8988T (cell line): ENCODE results near the gene APOB.

Experiments used
- DNase-seq: peaks from one replicate; pipeline ENCODE4 v3.0.0; 2011

APOB gene

GRCh38 chr2:21043744-21044532, at the start of gene APOB:
Gene APOB, minus strand, starts transcription at chr2:21044073. Its CDS starts 128 bp downstream, at chr2:21043945.
- DNase-seq, result no peak

- DNase-seq, result no peak
Measured at GRCh38 chr2:21092308-21092869, 48.5 kb upstream of the APOB start.

DNA sequence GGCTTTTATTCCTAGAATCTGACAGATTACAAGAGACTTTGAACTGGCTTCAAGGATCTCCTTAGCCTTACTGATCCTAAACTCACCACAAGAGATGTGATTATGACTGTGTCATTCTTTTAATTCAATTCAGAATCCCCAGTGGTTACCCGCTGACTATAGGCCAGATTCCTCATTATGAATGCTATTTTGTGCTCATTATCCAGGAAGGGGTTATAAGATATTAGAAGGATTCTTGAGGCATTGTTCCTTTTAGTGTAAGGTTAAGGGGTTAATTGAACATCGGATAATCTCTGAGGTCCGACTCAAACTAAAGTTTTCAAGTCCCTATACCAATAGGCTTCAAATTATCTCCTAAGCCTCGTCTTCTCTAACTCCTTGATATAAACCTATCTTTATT, 40.5 kb upstream of the APOB start:
- DNase-seq, result no peak

GRCh38 chr2:21083482-21083881, 39.6 kb upstream of the APOB start:
- no peak for DNase-seq

DNA sequence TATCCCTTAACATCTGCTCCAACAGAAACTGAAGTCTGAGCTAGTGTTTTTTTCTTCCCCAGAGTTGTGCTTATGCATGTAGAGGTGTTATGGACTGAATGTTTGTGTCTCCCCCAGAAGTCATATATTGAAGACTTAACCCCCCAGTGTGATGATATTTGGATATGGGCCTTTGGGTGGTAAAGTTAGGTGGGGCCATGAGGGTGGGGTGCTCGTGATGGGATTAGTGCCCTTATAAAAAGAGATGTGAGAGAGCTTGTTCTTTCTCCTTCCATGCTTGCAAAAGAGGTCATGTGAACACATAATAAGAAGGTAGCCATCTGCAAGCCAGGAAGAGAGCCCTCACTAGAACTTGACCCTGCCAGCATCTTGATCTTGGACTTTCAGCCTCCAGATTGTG, 34.4 kb upstream of the APOB start:
- DNase-seq, result no peak

DNA sequence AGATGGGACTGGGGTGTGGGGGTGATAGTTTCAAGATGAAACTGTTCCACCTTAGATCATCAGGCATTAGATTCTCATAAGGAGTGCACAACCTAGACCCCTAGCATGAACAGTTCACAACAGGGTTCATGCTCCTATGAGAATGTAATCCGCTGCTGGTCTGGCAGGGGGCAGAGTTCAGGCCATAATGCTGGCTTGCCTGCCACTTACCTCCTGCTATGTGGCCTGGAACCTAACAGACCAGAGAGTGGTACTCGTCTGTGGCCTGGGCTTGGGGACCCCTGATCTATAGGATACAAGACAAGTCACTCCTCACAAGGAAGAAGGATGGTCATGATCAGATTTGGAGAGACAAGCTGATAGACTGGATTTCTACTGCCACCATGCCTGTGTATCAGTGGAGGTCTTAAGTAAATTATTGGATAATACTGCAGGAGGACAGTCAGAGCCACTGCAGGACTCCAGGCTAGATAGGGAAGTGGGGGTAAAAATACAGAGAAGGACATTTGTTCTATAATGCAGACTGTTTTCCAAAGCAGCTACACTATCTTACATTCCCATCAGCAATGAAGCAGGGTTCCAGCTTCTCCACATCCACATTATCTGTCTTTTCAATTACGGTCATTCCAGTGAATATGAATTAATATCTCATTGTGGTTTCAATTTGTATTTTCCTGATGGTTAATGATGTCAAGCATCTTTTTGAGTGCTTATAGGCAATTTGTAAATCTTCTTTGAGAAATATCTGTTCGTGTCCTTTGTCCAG, 28.8 kb upstream of the APOB start:
- no peak for DNase-seq

GRCh38 chr2:21070341-21071257, 26.7 kb upstream of the APOB start:
- no peak for DNase-seq

DNA sequence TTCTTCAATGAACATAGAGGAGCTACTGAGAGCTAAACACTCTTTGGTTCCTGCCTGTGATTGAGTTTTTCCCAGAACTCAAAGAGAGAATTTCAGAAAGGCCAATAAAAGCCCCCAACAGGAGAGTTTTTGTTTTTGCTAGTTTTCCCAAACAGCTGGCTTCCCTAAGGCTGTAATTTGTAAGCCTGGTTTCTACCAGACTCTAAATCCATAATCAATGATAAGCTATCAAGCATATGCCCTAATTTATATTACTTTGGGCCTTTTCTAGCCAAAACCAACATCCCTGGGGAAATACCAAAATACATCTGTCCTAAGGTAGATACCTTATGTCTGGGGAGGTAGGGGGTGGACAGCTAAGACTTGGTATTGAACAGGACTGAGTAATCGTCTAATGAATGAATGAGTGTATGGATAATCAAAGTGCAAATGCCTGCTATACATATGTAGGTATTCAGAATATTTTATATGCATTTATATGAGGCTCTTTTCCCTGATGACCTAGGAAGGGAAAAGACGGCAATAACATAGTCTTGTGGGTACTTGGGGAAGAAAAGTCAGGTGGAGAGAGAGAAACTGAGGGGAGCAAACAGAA, 26.0 kb upstream of the APOB start:
- DNase-seq, result no peak

- DNase-seq, result no peak
Measured at GRCh38 chr2:21067859-21068537, 24.1 kb upstream of the APOB start.

DNA sequence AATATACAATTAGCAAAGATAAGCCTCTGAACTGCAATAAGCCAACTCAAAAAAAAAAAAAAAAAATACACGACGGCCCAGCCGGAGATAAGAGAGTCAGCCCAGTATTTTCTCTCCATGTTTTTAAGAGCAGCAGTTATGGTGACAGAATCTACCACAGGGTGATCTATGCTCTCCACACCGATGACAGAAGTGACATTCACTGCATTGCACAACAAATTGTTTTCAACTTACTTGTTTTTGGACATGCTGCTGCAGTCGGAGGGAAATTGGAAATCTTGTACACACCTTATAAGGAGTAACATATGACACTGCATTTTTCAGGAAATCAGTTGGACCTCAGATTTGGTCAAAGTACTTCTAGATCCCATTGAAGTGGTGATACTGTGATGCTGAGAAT, 23.3 kb upstream of the APOB start:
- DNase-seq, result no peak

DNA sequence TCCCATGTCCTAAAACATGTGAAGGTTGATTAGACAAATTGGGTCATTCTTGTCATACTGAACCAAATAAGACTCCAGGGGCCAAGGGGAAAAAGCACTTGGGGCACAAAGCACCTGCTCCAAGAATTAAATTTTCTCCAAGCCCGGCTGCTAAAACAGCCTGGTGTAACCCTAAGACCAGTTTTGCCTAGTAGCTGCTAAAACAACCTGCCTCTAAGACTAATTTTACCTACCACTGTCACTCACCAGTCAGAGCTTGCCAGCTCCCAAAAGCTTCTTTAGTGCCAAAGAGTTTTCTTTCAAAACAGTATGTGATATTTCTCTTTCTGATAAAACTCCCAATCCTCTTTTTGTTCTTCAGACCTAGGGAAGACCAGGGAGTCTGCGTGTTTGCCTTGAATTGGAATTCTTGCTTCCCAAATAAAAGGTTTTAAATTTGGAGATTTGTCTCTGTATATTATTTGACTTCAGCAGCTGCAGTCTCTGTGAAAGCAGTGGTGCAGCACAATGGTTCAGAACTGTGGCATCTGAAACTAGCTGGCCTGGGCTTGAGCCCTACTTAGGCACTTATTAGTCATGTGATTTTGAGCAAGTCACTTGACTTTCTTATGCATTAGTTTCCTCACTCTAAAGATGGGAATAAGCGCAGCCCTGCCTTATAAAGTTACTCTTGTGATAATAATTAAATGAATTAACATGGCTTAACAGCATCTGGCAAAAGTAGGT, 16.2 kb upstream of the APOB start:
- DNase-seq, result no peak

DNA sequence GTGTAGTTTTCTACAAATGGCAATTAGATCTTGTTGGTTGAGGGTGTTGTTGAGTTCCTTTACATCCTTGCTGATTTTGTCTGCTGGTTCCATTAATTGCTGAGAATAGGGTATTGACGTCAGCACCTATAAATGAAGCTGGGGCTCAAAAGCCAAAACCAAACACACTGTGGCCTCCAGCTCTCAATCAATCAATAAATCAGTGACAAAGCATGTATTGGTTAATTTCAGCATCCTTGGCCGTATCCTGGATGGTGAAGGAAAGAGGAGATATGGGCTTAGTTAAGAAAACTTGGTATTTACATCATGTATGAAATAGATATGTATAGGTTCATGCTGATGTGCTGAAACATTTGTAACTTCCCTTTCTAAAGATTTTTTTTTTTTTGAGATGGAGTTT, 13.2 kb upstream of the APOB start:
- no peak for DNase-seq

DNA sequence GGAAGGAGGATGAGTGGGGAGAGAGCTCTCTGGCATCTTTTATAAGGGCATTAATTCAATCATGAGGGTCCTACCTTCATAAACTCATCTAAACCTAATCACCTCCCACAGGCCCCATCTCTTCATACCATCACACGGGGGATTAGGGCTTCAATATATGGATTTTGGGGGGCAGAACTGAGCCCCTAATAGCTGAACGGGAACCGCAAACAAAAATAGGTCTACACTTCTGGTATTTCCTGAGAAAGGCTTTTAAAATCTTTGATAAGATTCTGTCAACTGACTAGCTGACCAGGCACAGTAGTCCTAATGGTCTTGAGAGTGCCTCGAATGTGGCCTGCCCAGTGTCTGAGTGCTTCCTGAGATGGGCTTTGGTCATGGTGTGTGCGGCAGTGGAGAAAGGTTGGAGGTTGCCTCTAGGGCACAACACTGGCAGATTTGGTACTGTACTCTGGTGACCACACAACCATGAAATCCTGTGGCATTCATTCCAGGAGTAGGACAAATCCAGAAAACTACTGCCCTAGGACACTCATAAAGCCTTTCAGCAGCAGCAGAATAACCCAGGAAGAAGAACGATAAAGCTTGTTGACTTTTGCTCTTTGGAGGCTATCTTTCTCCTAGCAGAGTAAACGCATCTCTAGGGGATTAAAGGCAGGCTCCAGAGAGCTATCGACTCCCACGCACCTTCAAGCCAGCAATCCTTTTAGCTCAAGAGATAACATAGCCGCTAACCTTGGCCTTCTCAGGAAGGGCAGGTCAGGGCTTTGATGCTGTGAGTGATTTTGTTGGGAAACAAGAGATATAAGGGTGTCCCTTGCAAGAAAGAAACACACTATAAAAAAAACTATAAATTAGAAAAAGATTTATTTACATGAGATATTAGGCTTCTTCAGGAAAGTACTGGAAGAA, 12.3 kb upstream of the APOB start:
- no peak for DNase-seq

DNA sequence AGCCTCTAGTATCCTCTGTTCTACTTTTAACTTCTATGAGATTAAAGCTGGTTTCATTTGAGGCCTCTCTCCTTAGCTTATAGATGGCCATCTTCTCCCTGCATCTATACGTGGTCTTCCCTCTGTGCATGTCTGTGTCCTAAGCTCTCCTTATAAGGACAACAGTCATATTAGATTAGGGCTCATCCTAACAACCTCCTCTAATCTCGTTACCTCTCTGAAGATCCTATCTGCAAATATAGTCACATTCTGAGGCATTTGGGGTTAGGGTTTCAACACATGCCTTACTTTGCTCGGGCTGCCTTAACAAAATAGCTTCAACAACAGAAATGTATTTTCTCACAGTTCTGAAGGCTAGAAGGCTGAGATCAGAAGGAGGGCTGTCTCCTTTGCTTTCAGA, 11.6 kb upstream of the APOB start:
- DNase-seq, result no peak

DNA sequence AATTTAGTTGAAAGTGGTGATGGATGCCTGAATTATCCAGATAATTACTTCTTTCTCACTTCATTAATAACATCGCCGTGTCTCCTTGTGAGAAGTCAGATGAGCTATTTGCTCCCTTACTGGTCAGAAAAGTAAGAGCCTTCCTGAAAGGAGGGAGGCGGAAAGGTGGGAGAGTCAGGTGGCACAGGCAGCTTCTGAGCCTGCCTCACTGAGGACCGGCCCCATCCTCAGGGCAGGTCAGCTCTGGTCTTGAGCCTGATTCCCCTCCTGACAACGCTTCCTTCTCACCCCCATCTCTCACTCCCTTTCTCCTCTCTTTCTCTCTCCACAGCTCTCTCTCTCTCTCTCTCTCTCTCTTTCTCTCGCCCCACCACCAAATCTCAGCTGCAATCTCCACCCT, 10.1 kb upstream of the APOB start:
- no peak for DNase-seq

GRCh38 chr2:21052044-21052443, 8.2 kb upstream of the APOB start:
- no peak for DNase-seq

GRCh38 chr2:21050164-21050563, 6.3 kb upstream of the APOB start:
- no peak for DNase-seq

DNA sequence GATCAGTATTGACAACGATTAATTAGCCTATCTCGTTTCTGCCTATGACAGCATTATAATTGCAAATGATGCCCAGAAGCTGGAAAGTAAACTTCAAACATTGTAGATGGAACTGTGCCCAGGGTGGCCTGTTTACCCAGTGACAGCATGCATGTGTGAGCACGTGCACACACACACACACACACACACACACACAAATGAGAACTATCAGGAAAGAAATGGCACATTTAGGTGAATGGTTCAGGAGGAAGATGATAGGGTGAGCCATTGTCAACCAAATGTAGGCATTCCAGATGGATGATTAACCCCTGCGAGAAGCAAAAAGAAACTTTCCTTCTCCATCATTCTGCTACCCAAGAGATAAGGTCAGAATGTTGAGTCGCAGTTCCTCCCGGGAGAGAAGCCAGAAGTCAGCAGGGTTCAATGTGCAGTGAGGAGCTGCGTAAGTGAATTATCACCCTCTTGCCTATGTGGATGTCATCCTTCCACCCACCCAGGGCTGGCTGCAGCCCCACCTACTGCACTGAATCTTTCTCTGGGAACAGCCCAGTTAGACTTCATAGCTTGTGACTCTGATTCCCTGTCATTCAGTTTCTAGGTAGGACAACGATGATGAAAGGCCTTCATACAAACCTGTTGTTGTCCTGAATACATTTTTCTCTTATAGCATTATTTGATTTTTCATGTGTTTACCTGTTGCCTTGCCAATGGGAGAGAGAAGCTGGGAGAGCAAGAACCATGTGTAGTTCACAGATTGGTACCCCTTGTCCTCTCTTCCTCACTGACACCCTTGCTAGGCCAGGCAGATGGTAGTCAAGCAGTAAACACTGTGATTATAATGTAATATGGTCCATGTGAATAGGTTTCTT, 3.5 kb upstream of the APOB start:
- DNase-seq, result no peak

- DNase-seq, result no peak
Measured at GRCh38 chr2:21046506-21046905, 2.6 kb upstream of the APOB start.
